ENCODE measurements around the gene KLHL35.

Gene KLHL35, protein sequence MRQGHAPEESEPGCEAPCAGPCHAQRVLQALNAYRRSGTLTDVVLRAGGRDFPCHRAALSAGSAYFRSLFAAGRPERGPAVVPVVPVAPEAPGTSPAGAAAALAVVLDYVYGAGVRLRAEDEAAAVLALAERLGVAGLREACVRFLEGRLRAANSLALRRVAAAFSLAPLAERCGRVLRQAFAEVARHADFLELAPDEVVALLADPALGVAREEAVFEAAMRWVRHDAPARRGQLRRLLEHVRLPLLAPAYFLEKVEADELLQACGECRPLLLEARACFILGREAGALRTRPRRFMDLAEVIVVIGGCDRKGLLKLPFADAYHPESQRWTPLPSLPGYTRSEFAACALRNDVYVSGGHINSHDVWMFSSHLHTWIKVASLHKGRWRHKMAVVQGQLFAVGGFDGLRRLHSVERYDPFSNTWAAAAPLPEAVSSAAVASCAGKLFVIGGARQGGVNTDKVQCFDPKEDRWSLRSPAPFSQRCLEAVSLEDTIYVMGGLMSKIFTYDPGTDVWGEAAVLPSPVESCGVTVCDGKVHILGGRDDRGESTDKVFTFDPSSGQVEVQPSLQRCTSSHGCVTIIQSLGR

GRCh38 chr11:75432911-75433321 is at the start of gene KLHL35:
TSS of gene KLHL35 (minus strand) at chr11:75433203. CDS start at chr11:75430629, 2,574 bp downstream.
- no peak for TF ChIP-seq CTCF (IDR thresholded peaks at IDR 0.05)

DNA sequence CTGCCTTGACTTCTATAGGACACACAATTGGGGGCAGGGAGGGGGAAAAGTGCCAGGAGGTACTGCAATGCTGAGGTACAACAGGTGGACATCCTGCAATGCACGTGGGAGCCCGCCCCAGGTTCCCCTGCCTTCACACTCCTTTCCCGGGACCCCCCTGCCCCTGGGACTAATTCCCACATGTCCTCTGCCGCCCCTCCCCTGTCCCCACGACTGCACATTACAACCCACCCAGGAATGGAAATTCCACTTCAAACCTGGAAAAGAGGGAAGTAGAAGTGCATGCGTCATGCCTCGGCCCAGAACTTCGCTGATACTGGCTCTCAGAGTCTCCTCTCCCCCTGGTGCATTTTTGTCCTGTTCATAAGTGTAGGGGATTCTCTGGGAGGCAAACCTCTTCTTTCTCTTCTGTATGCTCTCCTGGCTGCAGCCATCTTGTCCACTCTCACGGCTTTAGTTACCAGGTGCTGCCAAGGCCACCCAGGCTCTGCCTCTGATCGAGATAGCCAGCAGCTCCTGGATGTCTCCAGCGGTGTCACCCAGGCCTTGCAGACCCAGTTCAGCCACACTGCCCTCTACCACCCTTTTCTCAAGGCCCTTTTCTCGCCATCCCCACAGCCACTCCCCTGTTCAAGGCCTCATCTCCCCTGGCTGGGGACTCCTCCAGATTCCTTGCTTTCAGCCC is 49.1 kb upstream of the KLHL35 start:
- TF ChIP-seq CTCF (IDR thresholded peaks at IDR 0.05) = no peak

GRCh38 chr11:75481223-75481921 is 48.4 kb upstream of the KLHL35 start:
- no peak for TF ChIP-seq CTCF (IDR thresholded peaks at IDR 0.05)

GRCh38 chr11:75480185-75481175 is 47.5 kb upstream of the KLHL35 start:
- TF ChIP-seq CTCF (IDR thresholded peaks at IDR 0.05) = no peak

DNA sequence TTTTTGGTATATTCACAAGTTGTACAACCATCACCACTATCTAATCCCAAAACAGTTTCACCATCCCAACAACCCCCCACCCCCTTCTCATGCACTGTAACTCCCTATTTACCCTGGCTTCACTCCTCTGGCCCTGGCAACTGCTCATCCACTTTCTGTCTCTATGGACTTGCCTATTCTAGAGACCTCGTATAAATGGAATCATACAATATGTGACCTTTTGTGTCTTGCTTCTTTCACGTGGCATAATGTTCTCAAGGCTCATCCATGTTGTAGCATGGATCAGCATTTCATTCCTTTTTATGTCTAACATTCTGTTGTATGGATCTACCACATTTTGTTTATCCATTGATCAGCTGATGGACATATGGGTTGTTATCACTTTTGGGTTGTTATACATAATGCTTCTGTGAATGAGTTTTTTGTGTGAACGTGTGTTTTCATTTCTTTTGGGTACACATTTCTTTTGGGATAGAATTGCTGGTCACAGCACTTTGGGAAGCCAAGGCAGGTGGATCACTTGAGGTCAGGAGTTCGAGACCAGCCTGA is 46.7 kb upstream of the KLHL35 start:
- TF ChIP-seq CTCF (IDR thresholded peaks at IDR 0.05) = no peak

GRCh38 chr11:75478783-75479596 is 46.0 kb upstream of the KLHL35 start:
- TF ChIP-seq CTCF (IDR thresholded peaks at IDR 0.05) = no peak
